Measurements from ENCODE around the gene STXBP3. TPM values are rescaled to one million over a fixed set of nuclear protein-coding genes. Genes with fewer than 3 reads are reported as not detected.

STXBP3 gene
- total RNA-seq, 1 donor from 2014 or later, result 28.2 TPM

GRCh38 chr1:108830119-108831008 lies 83.9 kb downstream of the STXBP3 start:
- Histone ChIP-seq H3K27me3 (ENCODE audit: control insufficient read depth in 3 of 3, insufficient read depth in 3 of 3, low read length in 3 of 3) (no peaks in the 10 kb centered on the region), H3K36me3 (ENCODE audit: control insufficient read depth in 3 of 3, insufficient read depth in 3 of 3, low read length in 3 of 3) (no peaks in the 10 kb centered on the region), H3K4me3 (ENCODE audit: low read length in 3 of 3) (peak overlapping the region; percentile 57 to 68 (median 67)), H3K9me3 (ENCODE audit: control insufficient read depth in 3 of 3, low read length in 3 of 3) (no peaks in the 10 kb centered on the region), H3K4me1 (ENCODE audit: control insufficient read depth in 3 of 3, insufficient read depth in 3 of 3, low read length in 3 of 3) (peaks cover 26 to 29% (median 29%) of the 10 kb centered on the region in 3 donors), H3K9ac (ENCODE audit: low read depth in 1 of 3, low read length in 3 of 3) (peak overlapping the region; percentile 34 to 72 (median 66)), H3K27ac (ENCODE audit: low read depth, low read length) (peak overlapping the region; percentile 86)

- Histone ChIP-seq H3K4me1 (ENCODE audit: control insufficient read depth in 3 of 3, insufficient read depth in 3 of 3, low read length in 3 of 3) (peaks cover 26 to 29% (median 29%) of the 10 kb centered on the region in 3 donors), H3K4me3 (ENCODE audit: low read length in 3 of 3) (peak overlapping the region in 1 of 3 donors; percentile 23), H3K27me3 (ENCODE audit: control insufficient read depth in 3 of 3, insufficient read depth in 3 of 3, low read length in 3 of 3) (no peaks in the 10 kb centered on the region), H3K9ac (ENCODE audit: low read depth in 1 of 3, low read length in 3 of 3) (peak overlapping the region in 1 of 3 donors; percentile 66), H3K27ac (ENCODE audit: low read depth, low read length) (peak overlapping the region; percentile 86), H3K36me3 (ENCODE audit: control insufficient read depth in 3 of 3, insufficient read depth in 3 of 3, low read length in 3 of 3) (no peaks in the 10 kb centered on the region), H3K9me3 (ENCODE audit: control insufficient read depth in 3 of 3, low read length in 3 of 3) (no peaks in the 10 kb centered on the region)
Observed at GRCh38 chr1:108831225-108831624, 84.8 kb downstream of the STXBP3 start.

DNA sequence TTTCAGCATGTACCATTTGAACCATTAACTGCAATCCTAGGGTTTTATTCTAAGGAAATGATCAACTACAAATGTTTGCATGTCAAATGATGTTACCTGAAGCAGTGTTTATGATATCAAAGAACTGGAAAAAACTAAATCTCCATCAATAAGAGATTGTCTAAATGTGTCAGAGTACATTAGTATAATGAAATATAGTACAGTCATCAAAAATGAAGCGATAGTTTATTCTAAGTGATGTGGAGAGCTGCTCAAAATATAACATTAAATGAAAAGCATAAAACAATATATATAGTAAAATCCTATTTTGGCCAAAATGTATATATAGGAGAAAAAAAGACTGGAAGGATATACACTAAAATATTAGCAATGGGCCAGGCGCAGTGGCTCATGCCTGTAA lies 86.5 kb downstream of the STXBP3 start:
- H3K27ac ChIP-seq (ENCODE audit: low read depth, low read length), result no peak overlapping the region
- no peaks in the 10 kb centered on the region for H3K9me3 ChIP-seq (ENCODE audit: control insufficient read depth in 3 of 3, low read length in 3 of 3)
- H3K4me1 ChIP-seq (ENCODE audit: control insufficient read depth in 3 of 3, insufficient read depth in 3 of 3, low read length in 3 of 3), result peaks cover 24 to 29% (median 26%) of the 10 kb centered on the region in 3 donors
- no peaks in the 10 kb centered on the region for H3K27me3 ChIP-seq (ENCODE audit: control insufficient read depth in 3 of 3, insufficient read depth in 3 of 3, low read length in 3 of 3)
- no peaks in the 10 kb centered on the region for H3K36me3 ChIP-seq (ENCODE audit: control insufficient read depth in 3 of 3, insufficient read depth in 3 of 3, low read length in 3 of 3)
- no peak overlapping the region for H3K4me3 ChIP-seq (ENCODE audit: low read length in 3 of 3)
- H3K9ac ChIP-seq (ENCODE audit: low read depth in 1 of 3, low read length in 3 of 3), result no peak overlapping the region

GRCh38 chr1:108841703-108842102 lies 95.2 kb downstream of the STXBP3 start:
- Histone ChIP-seq H3K9ac (ENCODE audit: low read depth in 1 of 3, low read length in 3 of 3) (no peak overlapping the region), H3K27me3 (ENCODE audit: control insufficient read depth in 3 of 3, insufficient read depth in 3 of 3, low read length in 3 of 3) (no peaks in the 10 kb centered on the region), H3K27ac (ENCODE audit: low read depth, low read length) (no peak overlapping the region), H3K4me1 (ENCODE audit: control insufficient read depth in 3 of 3, insufficient read depth in 3 of 3, low read length in 3 of 3) (peaks cover 0 to 4% (median 0%) of the 10 kb centered on the region in 3 donors), H3K36me3 (ENCODE audit: control insufficient read depth in 3 of 3, insufficient read depth in 3 of 3, low read length in 3 of 3) (no peaks in the 10 kb centered on the region), H3K9me3 (ENCODE audit: control insufficient read depth in 3 of 3, low read length in 3 of 3) (no peaks in the 10 kb centered on the region), H3K4me3 (ENCODE audit: low read length in 3 of 3) (no peak overlapping the region)

DNA sequence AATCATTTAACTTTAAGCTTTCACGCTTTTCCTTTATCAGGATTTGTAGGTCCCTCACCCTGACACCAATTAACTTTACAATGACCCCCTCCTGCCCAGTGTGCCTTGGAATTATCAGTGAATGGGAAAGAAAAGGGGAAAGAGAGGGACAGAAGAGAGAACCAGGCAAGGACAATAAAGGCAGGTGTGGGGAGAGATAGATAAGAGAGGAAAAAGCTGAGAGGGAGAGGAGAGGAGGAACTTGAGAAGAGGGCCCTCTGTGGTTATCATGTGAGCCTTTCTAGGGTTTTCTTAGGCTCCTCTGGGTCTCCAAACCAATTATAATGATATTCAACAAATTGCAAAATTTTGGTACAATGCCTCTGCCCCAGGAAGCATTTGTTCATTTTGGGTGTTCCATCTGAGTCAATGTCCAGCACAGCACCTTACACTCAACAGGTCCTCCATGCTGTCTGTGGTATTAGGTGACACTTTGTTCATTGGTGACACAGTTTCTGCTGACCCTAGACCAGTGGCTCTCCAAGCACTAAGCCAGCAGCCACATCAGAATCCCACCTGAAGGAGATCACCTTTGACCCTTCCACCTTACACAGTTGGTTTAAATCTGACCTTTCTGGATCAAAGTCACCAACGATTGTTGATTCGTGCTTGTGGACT lies 96.2 kb downstream of the STXBP3 start:
- Histone ChIP-seq H3K36me3 (ENCODE audit: control insufficient read depth in 3 of 3, insufficient read depth in 3 of 3, low read length in 3 of 3) (no peaks in the 10 kb centered on the region), H3K4me1 (ENCODE audit: control insufficient read depth in 3 of 3, insufficient read depth in 3 of 3, low read length in 3 of 3) (peaks cover 0 to 4% (median 0%) of the 10 kb centered on the region in 3 donors), H3K9ac (ENCODE audit: low read depth in 1 of 3, low read length in 3 of 3) (no peak overlapping the region), H3K27ac (ENCODE audit: low read depth, low read length) (no peak overlapping the region), H3K4me3 (ENCODE audit: low read length in 3 of 3) (no peak overlapping the region), H3K9me3 (ENCODE audit: control insufficient read depth in 3 of 3, low read length in 3 of 3) (no peaks in the 10 kb centered on the region), H3K27me3 (ENCODE audit: control insufficient read depth in 3 of 3, insufficient read depth in 3 of 3, low read length in 3 of 3) (no peaks in the 10 kb centered on the region)

- H3K9ac ChIP-seq (ENCODE audit: low read depth in 1 of 3, low read length in 3 of 3), result no peak overlapping the region
- H3K9me3 ChIP-seq (ENCODE audit: control insufficient read depth in 3 of 3, low read length in 3 of 3), result no peaks in the 10 kb centered on the region
- no peaks in the 10 kb centered on the region for H3K36me3 ChIP-seq (ENCODE audit: control insufficient read depth in 3 of 3, insufficient read depth in 3 of 3, low read length in 3 of 3)
- no peak overlapping the region for H3K4me3 ChIP-seq (ENCODE audit: low read length in 3 of 3)
- no peaks in the 10 kb centered on the region for H3K27me3 ChIP-seq (ENCODE audit: control insufficient read depth in 3 of 3, insufficient read depth in 3 of 3, low read length in 3 of 3)
- no peak overlapping the region for H3K27ac ChIP-seq (ENCODE audit: low read depth, low read length)
- peaks cover 0 to 4% (median 0%) of the 10 kb centered on the region in 3 donors for H3K4me1 ChIP-seq (ENCODE audit: control insufficient read depth in 3 of 3, insufficient read depth in 3 of 3, low read length in 3 of 3)
Observed at GRCh38 chr1:108843390-108844137, 97.1 kb downstream of the STXBP3 start.

DNA sequence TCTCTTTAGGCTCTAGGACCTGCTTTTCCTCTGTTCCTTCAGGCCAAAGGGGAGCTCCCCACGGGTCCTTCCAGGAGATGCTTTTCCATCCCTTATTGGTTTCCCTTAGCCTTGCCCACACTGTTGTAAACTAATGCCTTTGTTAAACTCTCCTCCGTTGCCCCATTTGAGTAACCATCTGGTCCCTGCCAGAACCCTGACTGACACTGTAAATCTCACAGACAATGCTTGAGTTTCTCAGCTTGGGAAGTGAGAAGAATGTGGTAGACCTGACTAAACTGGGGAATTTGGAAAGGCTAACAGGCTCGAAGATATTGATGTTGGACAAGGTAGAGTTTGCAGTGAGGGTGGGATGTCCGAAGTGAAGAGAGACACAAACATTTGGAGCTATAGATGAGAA lies 99.0 kb downstream of the STXBP3 start:
- Histone ChIP-seq H3K27ac (ENCODE audit: low read depth, low read length) (no peak overlapping the region), H3K4me3 (ENCODE audit: low read length in 3 of 3) (no peak overlapping the region), H3K36me3 (ENCODE audit: control insufficient read depth in 3 of 3, insufficient read depth in 3 of 3, low read length in 3 of 3) (no peaks in the 10 kb centered on the region), H3K9me3 (ENCODE audit: control insufficient read depth in 3 of 3, low read length in 3 of 3) (no peaks in the 10 kb centered on the region), H3K9ac (ENCODE audit: low read depth in 1 of 3, low read length in 3 of 3) (no peak overlapping the region), H3K27me3 (ENCODE audit: control insufficient read depth in 3 of 3, insufficient read depth in 3 of 3, low read length in 3 of 3) (no peaks in the 10 kb centered on the region), H3K4me1 (ENCODE audit: control insufficient read depth in 3 of 3, insufficient read depth in 3 of 3, low read length in 3 of 3) (peaks cover 0 to 4% (median 0%) of the 10 kb centered on the region in 3 donors)

GRCh38 chr1:108845991-108846390 lies 99.5 kb downstream of the STXBP3 start:
- no peak overlapping the region for H3K4me3 ChIP-seq (ENCODE audit: low read length in 3 of 3)
- H3K27me3 ChIP-seq (ENCODE audit: control insufficient read depth in 3 of 3, insufficient read depth in 3 of 3, low read length in 3 of 3), result no peaks in the 10 kb centered on the region
- no peaks in the 10 kb centered on the region for H3K9me3 ChIP-seq (ENCODE audit: control insufficient read depth in 3 of 3, low read length in 3 of 3)
- H3K4me1 ChIP-seq (ENCODE audit: control insufficient read depth in 3 of 3, insufficient read depth in 3 of 3, low read length in 3 of 3), result peaks cover 0 to 4% (median 0%) of the 10 kb centered on the region in 3 donors
- no peaks in the 10 kb centered on the region for H3K36me3 ChIP-seq (ENCODE audit: control insufficient read depth in 3 of 3, insufficient read depth in 3 of 3, low read length in 3 of 3)
- H3K27ac ChIP-seq (ENCODE audit: low read depth, low read length), result no peak overlapping the region
- H3K9ac ChIP-seq (ENCODE audit: low read depth in 1 of 3, low read length in 3 of 3), result no peak overlapping the region

DNA sequence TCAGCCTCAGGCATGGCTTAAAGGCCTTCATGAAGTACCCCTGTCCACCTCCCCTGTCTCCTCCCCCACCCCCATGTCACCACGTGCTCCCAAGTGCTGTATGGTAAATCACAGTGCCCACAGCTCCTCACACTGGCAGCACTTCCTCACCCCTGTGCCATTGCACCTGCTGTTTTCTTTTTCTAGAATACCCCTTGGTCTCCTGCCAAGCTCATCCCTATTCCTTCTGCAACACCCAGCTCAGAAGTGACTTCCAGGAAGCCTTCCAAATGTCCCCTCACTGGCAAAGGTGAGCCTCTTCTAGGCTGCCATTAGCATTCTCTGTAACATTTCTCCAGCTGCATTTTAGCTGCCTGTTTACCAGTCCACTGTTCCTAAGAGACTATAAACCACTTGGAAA lies 101.0 kb downstream of the STXBP3 start:
- no peak overlapping the region for H3K9ac ChIP-seq (ENCODE audit: low read depth in 1 of 3, low read length in 3 of 3)
- H3K27ac ChIP-seq (ENCODE audit: low read depth, low read length), result no peak overlapping the region
- peaks cover 0 to 2% (median 0%) of the 10 kb centered on the region in 3 donors for H3K4me1 ChIP-seq (ENCODE audit: control insufficient read depth in 3 of 3, insufficient read depth in 3 of 3, low read length in 3 of 3)
- H3K4me3 ChIP-seq (ENCODE audit: low read length in 3 of 3), result no peak overlapping the region
- no peaks in the 10 kb centered on the region for H3K27me3 ChIP-seq (ENCODE audit: control insufficient read depth in 3 of 3, insufficient read depth in 3 of 3, low read length in 3 of 3)
- no peaks in the 10 kb centered on the region for H3K9me3 ChIP-seq (ENCODE audit: control insufficient read depth in 3 of 3, low read length in 3 of 3)
- no peaks in the 10 kb centered on the region for H3K36me3 ChIP-seq (ENCODE audit: control insufficient read depth in 3 of 3, insufficient read depth in 3 of 3, low read length in 3 of 3)

All from skeletal muscle tissue (tissue), 4 donors.